Measurements from ENCODE around the gene PLAU. TPM values are rescaled to one million over a fixed set of nuclear protein-coding genes. Genes with fewer than 3 reads are reported as not detected.
"Not testable (repeated sequence)": the region's sequence is repeated elsewhere in the genome, so short reads cannot be mapped to it uniquely, and the experiment has no call there.

PLAU gene
- total and polyA plus RNA-seq, 10 of the 15 experiments (the other 5 are each of a cell fraction or from before 2014, with no cell fraction given) = 2.5 to 20.9 (median 11.5) TPM

- ATAC-seq (no peak), FAIRE-seq (no peak), DNase-seq (ENCODE audit: low read depth, low spot score) (no peak)
- CTCF ChIA-PET = interaction anchor here (0.6 to 1.3 kb wide), 2 partner anchors 82 to 274 kb away, joined by 3 to 4 read pairs; no protein-coding TSS in a partner anchor
- WGBS (ENCODE audit: insufficient coverage, insufficient replicate concordance, low lambda C conversion rate, missing lambda C conversion rate) = 72% methylated on average over 2 of the region's 2 CpGs
- Histone ChIP-seq H3K4me3 (no peak overlapping the region), H2AFZ (ENCODE audit: control insufficient read depth, low read depth, low read length) (no peak overlapping the region), H3K4me2 (ENCODE audit: control insufficient read depth, insufficient read depth) (no peak overlapping the region), H3K9ac (ENCODE audit: control insufficient read depth, insufficient read depth, low read length) (no peak overlapping the region), H3K27me3 (replicated peaks in 1 of 2; ENCODE audit: control insufficient read depth in 2 of 2, insufficient read depth in 2 of 2, low read length in 1 of 2) (no peaks in the 10 kb centered on the region), H3K79me2 (ENCODE audit: control insufficient read depth, insufficient read depth, low read length) (no peaks in the 10 kb centered on the region), H3K9me3 (replicated peaks; ENCODE audit: control insufficient read depth, insufficient read depth, low read length) (no peaks in the 10 kb centered on the region), H3K36me3 (ENCODE audit: control insufficient read depth in 2 of 2, insufficient read depth in 2 of 2, low read length in 1 of 2) (no peaks in the 10 kb centered on the region), H3K27ac (ENCODE audit: control insufficient read depth, insufficient read depth) (no peak overlapping the region), H3K4me1 (ENCODE audit: control insufficient read depth, insufficient read depth, low read length) (peaks cover 38% of the 10 kb centered on the region), H4K20me1 (ENCODE audit: control insufficient read depth, insufficient read depth) (no peaks in the 10 kb centered on the region)
- intact Hi-C loops (cut with micrococcal nuclease; ENCODE audit: unreplicated experiment) = no loop called here
- RAD21 ChIA-PET (ENCODE audit: unreplicated experiment) = no interaction called here
- no TSS peak for BruUV-seq (replicated peaks)
- SMC1A ChIA-PET (ENCODE audit: uncharacterized antibody, unreplicated experiment) = interaction anchor here (0.8 to 1.3 kb wide), 3 partner anchors 19 to 78 kb away, joined by 3 to 4 read pairs (median 4); no protein-coding TSS in a partner anchor
- POLR2A ChIA-PET = interaction anchor here (0.6 kb wide), 1 partner anchor 190 kb away, joined by 3 read pairs; no protein-coding TSS in a partner anchor
- in situ Hi-C loops (cut with MboI) = no loop called here
- no peak for TF ChIP-seq SIN3A (IDR thresholded peaks at IDR 0.05; ENCODE audit: low read depth, low read length)
- no peak for TF ChIP-seq PKNOX1 (IDR thresholded peaks at IDR 0.05)
- no peak for TF ChIP-seq SUZ12 (IDR thresholded peaks at IDR 0.05; ENCODE audit: unreplicated experiment)
- no peak for TF ChIP-seq HDGF (IDR thresholded peaks at IDR 0.05)
- TF ChIP-seq HDAC6 (IDR thresholded peaks at IDR 0.05; ENCODE audit: unreplicated experiment) = no peak
- TF ChIP-seq CHD1 (IDR thresholded peaks at IDR 0.05; ENCODE audit: low read depth, low read length) = no peak
- TF ChIP-seq, protein P1, sequence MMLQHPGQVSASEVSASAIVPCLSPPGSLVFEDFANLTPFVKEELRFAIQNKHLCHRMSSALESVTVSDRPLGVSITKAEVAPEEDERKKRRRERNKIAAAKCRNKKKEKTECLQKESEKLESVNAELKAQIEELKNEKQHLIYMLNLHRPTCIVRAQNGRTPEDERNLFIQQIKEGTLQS (IDR thresholded peaks at IDR 0.05; ENCODE audit: borderline replicate concordance, extremely low read depth, low read depth, low read length) = no peak
Measured at GRCh38 chr10:73962386-73962785, 51.5 kb downstream of the PLAU start.

GRCh38 chr10:73963533-73963932 lies 52.6 kb downstream of the PLAU start:
- H3K9me3 ChIP-seq (replicated peaks; ENCODE audit: control insufficient read depth, insufficient read depth, low read length); H3K79me2 ChIP-seq (ENCODE audit: control insufficient read depth, insufficient read depth, low read length); H2AFZ ChIP-seq (ENCODE audit: control insufficient read depth, low read depth, low read length); intact Hi-C loops (cut with micrococcal nuclease; ENCODE audit: unreplicated experiment); DNase-seq (ENCODE audit: low read depth, low spot score); H4K20me1 ChIP-seq (ENCODE audit: control insufficient read depth, insufficient read depth); H3K4me2 ChIP-seq (ENCODE audit: control insufficient read depth, insufficient read depth); FAIRE-seq; ATAC-seq; H3K36me3 ChIP-seq (ENCODE audit: control insufficient read depth in 2 of 2, insufficient read depth in 2 of 2, low read length in 1 of 2); H3K27me3 ChIP-seq (replicated peaks in 1 of 2; ENCODE audit: control insufficient read depth in 2 of 2, insufficient read depth in 2 of 2, low read length in 1 of 2); H3K27ac ChIP-seq (ENCODE audit: control insufficient read depth, insufficient read depth); H3K4me3 ChIP-seq; BruUV-seq (replicated peaks); H3K9ac ChIP-seq (ENCODE audit: control insufficient read depth, insufficient read depth, low read length); in situ Hi-C loops (cut with MboI): not testable (repeated sequence)
- ChIA-PET SMC1A (ENCODE audit: uncharacterized antibody, unreplicated experiment) (interaction anchor here (1.2 to 1.6 kb wide), 2 partner anchors 113 to 118 kb away, joined by 3 read pairs; no protein-coding TSS in a partner anchor), CTCF (interaction anchor here (1.1 to 1.4 kb wide), 2 partner anchors 84 to 116 kb away, joined by 3 read pairs; no protein-coding TSS in a partner anchor), RAD21 (ENCODE audit: unreplicated experiment) (interaction anchor here (1.5 kb wide), 1 partner anchor 30 kb away, joined by 3 read pairs; no protein-coding TSS in a partner anchor), POLR2A (interaction anchor here (0.8 kb wide), 1 partner anchor 131 kb away, joined by 3 read pairs; no protein-coding TSS in a partner anchor)
- peaks cover 27% of the 10 kb centered on the region for H3K4me1 ChIP-seq (ENCODE audit: control insufficient read depth, insufficient read depth, low read length)
- WGBS (ENCODE audit: insufficient coverage, insufficient replicate concordance, low lambda C conversion rate, missing lambda C conversion rate) = 80% methylated on average over 12 of the region's 12 CpGs

Data from GM12878 (cell line).